GM19025 (cell line): ENCODE results near the gene MYO5C.
"Not testable (repeated sequence)": the region's sequence is repeated elsewhere in the genome, so short reads cannot be mapped to it uniquely, and the experiment has no call there.

Source experiments
- ATAC-seq: cut with Tn5 transposase; IDR thresholded peaks from one replicate; pipeline ENCODE4 v1.9.1; 2021; ENCODE audit warnings: mild to moderate bottlenecking, low read depth, moderate library complexity; ENCODE audit not compliant: unreplicated experiment

MYO5C gene

GRCh38 chr15:52183562-52184173 lies 111.9 kb downstream of the MYO5C start:
- ATAC-seq, result no peak

GRCh38 chr15:52181938-52182780 lies 113.4 kb downstream of the MYO5C start:
- ATAC-seq, result no peak

GRCh38 chr15:52180851-52181450 lies 114.7 kb downstream of the MYO5C start:
- no peak for ATAC-seq

- peak; percentile 17 for ATAC-seq
These were observed 115.3 kb downstream of the MYO5C start for GRCh38 chr15:52180196-52180835.

GRCh38 chr15:52179278-52180195 lies 116.1 kb downstream of the MYO5C start:
- peak; percentile 86 for ATAC-seq

- ATAC-seq, result no peak
These were observed 116.8 kb downstream of the MYO5C start for GRCh38 chr15:52178765-52179164.

GRCh38 chr15:52172869-52173268 lies 122.7 kb downstream of the MYO5C start:
- ATAC-seq, result no peak

GRCh38 chr15:52171807-52172206 lies 123.8 kb downstream of the MYO5C start:
- ATAC-seq, result no peak

- ATAC-seq, result no peak
These were observed 124.2 kb downstream of the MYO5C start for GRCh38 chr15:52171386-52171785.

- ATAC-seq, result not testable (repeated sequence)
These were observed 125.4 kb downstream of the MYO5C start for GRCh38 chr15:52170199-52170598.

- ATAC-seq, result not testable (repeated sequence)
These were observed 130.0 kb downstream of the MYO5C start for GRCh38 chr15:52165494-52166131.

- no peak for ATAC-seq
These were observed 130.9 kb downstream of the MYO5C start for GRCh38 chr15:52164631-52165265.

GRCh38 chr15:52163321-52164190 lies 132.0 kb downstream of the MYO5C start:
- no peak for ATAC-seq

- ATAC-seq, result no peak
These were observed 132.7 kb downstream of the MYO5C start for GRCh38 chr15:52162876-52163275.

GRCh38 chr15:52162260-52162659 lies 133.3 kb downstream of the MYO5C start:
- no peak for ATAC-seq

- no peak for ATAC-seq
These were observed 134.1 kb downstream of the MYO5C start for GRCh38 chr15:52161406-52161966.

- no peak for ATAC-seq
These were observed 136.0 kb downstream of the MYO5C start for GRCh38 chr15:52159645-52160044.
